Vagina (tissue), 2 donors: ENCODE data around the gene PTRHD1. TPM values are rescaled to one million over a fixed set of nuclear protein-coding genes. Genes with fewer than 3 reads are reported as not detected.

Experiments used
- DNase-seq, 2 donors: peaks; one replicate each; pipeline ENCODE4 v3.0.0-alpha.2; 2017; ENCODE audit errors: extremely low spot score in 2 of 2
- H3K27ac ChIP-seq: fragments of 200-600 bp; sonication (generic); one replicate; pipeline ENCODE4 v1.5.1; 2019
- H3K27me3 ChIP-seq: fragments of 200-600 bp; sonication (generic); one replicate; pipeline ENCODE4 v1.5.1; 2019
- H3K36me3 ChIP-seq, 2 donors: fragments of 200-600 bp; sonication (generic); one replicate each; pipeline ENCODE4 v1.5.1; 2017 to 2019
- H3K4me1 ChIP-seq: fragments of 200-600 bp; sonication (generic); one replicate; pipeline ENCODE4 v1.5.1; 2019
- H3K4me3 ChIP-seq, 2 donors: fragments of 200-600 bp; sonication (generic); 1 replicate in 1 of 2; 2 replicates in 1 of 2; pipeline ENCODE4 v1.5.1; 2016 to 2019
- H3K9me3 ChIP-seq: fragments of 200-600 bp; sonication (generic); one replicate; pipeline ENCODE4 v1.5.1; 2019
- CTCF ChIP-seq, 3 experiments: fragments of 450-650 bp in 2 of 3; fragments of 200-600 bp in 1 of 3; sonication (generic) in 1 of 3; IDR thresholded peaks; one replicate each; pipeline ENCODE4 v1.5.1; 2017 to 2019; ENCODE audit warnings: antibody characterized with exemption in 3 of 3, mild to moderate bottlenecking in 2 of 3, moderate library complexity in 2 of 3
- POLR2A ChIP-seq, 2 donors: fragments of 450-650 bp; IDR thresholded peaks; one replicate each; pipeline ENCODE4 v1.6.1; 2017; ENCODE audit warnings: antibody characterized with exemption in 2 of 2, mild to moderate bottlenecking in 2 of 2, moderate library complexity in 2 of 2
- POLR2AphosphoS5 ChIP-seq, 2 donors: sonication (generic); formaldehyde crosslinking; IDR thresholded peaks; one replicate each; pipeline ENCODE4 v1.9.0; 2017; ENCODE audit warnings: antibody characterized with exemption in 2 of 2, mild to moderate bottlenecking in 2 of 2, low read depth in 1 of 2; ENCODE audit not compliant: insufficient read depth in 1 of 2
- intact Hi-C: fragments of 100-400 bp; cut with DNase I; formaldehyde crosslinking; loops from one replicate; pipeline ENCODE4 v1.15.1; 2023
- total RNA-seq: library from RNA; depleted of rRNA; stranded (reverse); fragments of >200 nt; gene quantifications from one replicate; pipeline ENCODE4 v1.2.3, GENCODE V29; 2016

Gene PTRHD1
- total RNA-seq, 1 donor from 2014 or later = 17.2 TPM

GRCh38 chr2:24763843-24764242 is 29.3 kb downstream of the PTRHD1 start:
- Histone ChIP-seq H3K9me3 (no peaks in the 10 kb centered on the region), H3K27me3 (no peaks in the 10 kb centered on the region), H3K36me3 (peaks cover 0 to 52% of the 10 kb centered on the region in 2 donors), H3K4me3 (no peak overlapping the region), H3K4me1 (no peaks in the 10 kb centered on the region), H3K27ac (no peak overlapping the region)
- TF ChIP-seq CTCF (IDR thresholded peaks at IDR 0.05) (no peak), POLR2A (IDR thresholded peaks at IDR 0.05) (no peak)
- DNase-seq = no peak
- intact Hi-C loops = no loop called here

- TF ChIP-seq POLR2A (IDR thresholded peaks at IDR 0.05) (no peak), POLR2AphosphoS5 (IDR thresholded peaks at IDR 0.05; ENCODE audit: insufficient read depth in 1 of 2, low read depth in 1 of 2) (no peak), CTCF (IDR thresholded peaks at IDR 0.05) (no peak)
- intact Hi-C loops = no loop called here
Measured at GRCh38 chr2:24762518-24762917, 30.7 kb downstream of the PTRHD1 start.

GRCh38 chr2:24761866-24762265 is 31.3 kb downstream of the PTRHD1 start:
- H3K4me3 ChIP-seq = no peak overlapping the region
- no peaks in the 10 kb centered on the region for H3K9me3 ChIP-seq
- peaks cover 0 to 58% of the 10 kb centered on the region in 2 donors for H3K36me3 ChIP-seq
- no peaks in the 10 kb centered on the region for H3K4me1 ChIP-seq
- no peak overlapping the region for H3K27ac ChIP-seq
- DNase-seq = no peak
- TF ChIP-seq CTCF (IDR thresholded peaks at IDR 0.05) (no peak), POLR2A (IDR thresholded peaks at IDR 0.05) (no peak), POLR2AphosphoS5 (IDR thresholded peaks at IDR 0.05; ENCODE audit: insufficient read depth in 1 of 2, low read depth in 1 of 2) (no peak)
- no peaks in the 10 kb centered on the region for H3K27me3 ChIP-seq
- intact Hi-C loops = no loop called here

More at GRCh38 chr2:24762518-24762917, 30.7 kb downstream of the PTRHD1 start:
- H3K36me3 ChIP-seq = peaks cover 0 to 63% of the 10 kb centered on the region in 2 donors
- no peak overlapping the region for H3K27ac ChIP-seq
- no peaks in the 10 kb centered on the region for H3K27me3 ChIP-seq
- no peaks in the 10 kb centered on the region for H3K4me1 ChIP-seq
- no peak for DNase-seq
- no peak overlapping the region for H3K4me3 ChIP-seq
- H3K9me3 ChIP-seq = no peaks in the 10 kb centered on the region

GRCh38 chr2:24756789-24757188 is 36.4 kb downstream of the PTRHD1 start:
- Histone ChIP-seq H3K9me3 (no peaks in the 10 kb centered on the region), H3K27me3 (no peaks in the 10 kb centered on the region), H3K4me1 (no peaks in the 10 kb centered on the region), H3K27ac (no peak overlapping the region), H3K36me3 (peaks cover 0 to 64% of the 10 kb centered on the region in 2 donors), H3K4me3 (no peak overlapping the region)
- no peak for DNase-seq
- TF ChIP-seq POLR2AphosphoS5 (IDR thresholded peaks at IDR 0.05; ENCODE audit: insufficient read depth in 1 of 2, low read depth in 1 of 2) = no peak
- no peak for TF ChIP-seq CTCF (IDR thresholded peaks at IDR 0.05)
- no peak for TF ChIP-seq POLR2A (IDR thresholded peaks at IDR 0.05)
- intact Hi-C loops = no loop called here

GRCh38 chr2:24754985-24755705 is 38.0 kb downstream of the PTRHD1 start:
- Histone ChIP-seq H3K27me3 (no peaks in the 10 kb centered on the region), H3K4me1 (no peaks in the 10 kb centered on the region), H3K36me3 (peaks cover 0 to 57% of the 10 kb centered on the region in 2 donors), H3K9me3 (no peaks in the 10 kb centered on the region), H3K27ac (no peak overlapping the region), H3K4me3 (no peak overlapping the region)
- DNase-seq = no peak
- intact Hi-C loops = no loop called here
- TF ChIP-seq POLR2AphosphoS5 (IDR thresholded peaks at IDR 0.05; ENCODE audit: insufficient read depth in 1 of 2, low read depth in 1 of 2) = no peak
- TF ChIP-seq CTCF (IDR thresholded peaks at IDR 0.05) = no peak
- no peak for TF ChIP-seq POLR2A (IDR thresholded peaks at IDR 0.05)
